Lung (tissue), 12 donors: ENCODE results near the gene CDH4. TPM values are rescaled to one million over a fixed set of nuclear protein-coding genes. Genes with fewer than 3 reads are reported as not detected.

Source experiments
- ATAC-seq: fragments of 200-7000 bp; cut with Tn5 transposase; one replicate; pipeline ENCODE4 v1.9.1; 2020; ENCODE audit warnings: moderate number of reproducible peaks; ENCODE audit not compliant: insufficient read depth, low FRiP score
- DNase-seq, 3 donors: peaks; one replicate each; pipeline ENCODE4 v3.0.0-alpha.2; 2013 to 2017
- H3K27ac ChIP-seq, 2 donors: one replicate each; pipeline ENCODE4 v1.5.1; 2013; ENCODE audit warnings: mild to moderate bottlenecking in 2 of 2, moderate library complexity in 2 of 2, control low read depth in 1 of 2, inconsistent platforms in 1 of 2, low read depth in 1 of 2, low read length in 1 of 2
- H3K27me3 ChIP-seq, 3 donors: one replicate each; pipeline ENCODE4 v1.5.1; 2013; ENCODE audit warnings: low read length in 2 of 3; ENCODE audit not compliant: control insufficient read depth in 3 of 3, insufficient read depth in 3 of 3
- H3K36me3 ChIP-seq, 4 donors: one replicate each; pipeline ENCODE4 v1.5.1; 2013; ENCODE audit warnings: low read length in 4 of 4, mild to moderate bottlenecking in 1 of 4, moderate library complexity in 1 of 4; ENCODE audit not compliant: control insufficient read depth in 4 of 4, insufficient read depth in 4 of 4
- H3K4me1 ChIP-seq, 5 donors: one replicate each; pipeline ENCODE4 v1.5.1; 2013; ENCODE audit warnings: low read length in 5 of 5, mild to moderate bottlenecking in 2 of 5, moderate library complexity in 1 of 5; ENCODE audit not compliant: control insufficient read depth in 5 of 5, insufficient read depth in 5 of 5
- H3K4me3 ChIP-seq: one replicate; pipeline ENCODE4 v1.5.1; 2013; ENCODE audit warnings: mild to moderate bottlenecking, control low read depth, moderate library complexity
- H3K9ac ChIP-seq, 2 donors: one replicate each; pipeline ENCODE4 v1.5.1; 2013; ENCODE audit warnings: low read length in 2 of 2, control low read depth in 1 of 2; ENCODE audit not compliant: insufficient read depth in 1 of 2
- H3K9me3 ChIP-seq, 4 donors: one replicate each; pipeline ENCODE4 v1.5.1; 2013; ENCODE audit warnings: low read length in 3 of 4, mild to moderate bottlenecking in 1 of 4, moderate library complexity in 1 of 4; ENCODE audit not compliant: control insufficient read depth in 4 of 4, insufficient read depth in 3 of 4
- WGBS, 2 donors: extraction: QIAGEN DNeasy Blood & Tissue Kit; methylation state at CpG; one replicate each; pipeline ENCODE4 v1.1.7; 2013; 5-methylcytosine and 5-hydroxymethylcytosine counted together
- polyA plus RNA-seq, 2 donors: library from polyadenylated mRNA; stranded (reverse); fragments of 200-250 nt; gene quantifications; one replicate each; pipeline ENCODE4 v1.2.1, GENCODE V29; 2013
- total RNA-seq, 2 donors: library from RNA; depleted of rRNA in 1 of 2; stranded (reverse); fragments of >200 nt in 1 of 2; gene quantifications; one replicate each; pipeline ENCODE4 v1.2.1, GENCODE V29; 2014 to 2021
- TF ChIP-seq, protein P1 (sequence below): IDR thresholded peaks from 2 replicates; pipeline ENCODE4 v1.5.1; 2012; ENCODE audit warnings: mild to moderate bottlenecking; ENCODE audit errors: control extremely low read depth, extremely low read depth
- donor health status: control.
- donor health status: control.
- donor health status: Bipolar disorder and iron deficiency.
- donor health status: healthy.
- donor health status: DM: yes; HTN: yes; CAD: no.

The CDH4 gene
- total and polyA plus RNA-seq, 4 donors = 0.10 to 2.1 (median 0.34) TPM

DNA sequence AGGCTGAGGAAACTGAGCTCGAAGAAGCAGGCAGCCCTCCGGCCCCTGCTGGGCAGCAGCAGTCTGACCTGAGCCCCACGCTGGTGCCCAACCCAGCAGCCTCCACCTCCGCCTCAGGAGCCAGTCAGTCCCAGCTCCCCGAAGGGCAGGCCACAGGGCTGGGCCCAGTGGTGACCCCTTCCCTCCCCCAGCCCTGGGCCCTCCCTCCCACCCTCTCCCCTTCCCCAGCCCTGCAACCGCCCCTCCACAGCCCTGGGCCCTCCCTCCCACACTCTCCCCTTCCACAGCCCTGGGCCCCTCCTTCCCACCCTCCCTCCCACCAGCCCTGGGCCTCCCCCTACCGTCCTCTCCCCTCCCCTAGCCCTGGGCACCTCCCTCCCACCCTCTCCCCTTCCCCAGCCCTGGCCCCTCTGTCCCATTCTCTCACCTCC lies 698.6 kb downstream of the CDH4 start:
- ATAC-seq (no peak), DNase-seq (peak in 1 of 3 donors; percentile 2)
- no peaks in the 10 kb centered on the region for H3K9me3 ChIP-seq
- H3K36me3 ChIP-seq = no peaks in the 10 kb centered on the region
- 47 to 49% methylated on average over 6 to 7 of the region's 7 CpGs for WGBS, 2 donors
- H3K4me3 ChIP-seq = no peak overlapping the region
- no peaks in the 10 kb centered on the region for H3K4me1 ChIP-seq
- TF ChIP-seq, protein P1, sequence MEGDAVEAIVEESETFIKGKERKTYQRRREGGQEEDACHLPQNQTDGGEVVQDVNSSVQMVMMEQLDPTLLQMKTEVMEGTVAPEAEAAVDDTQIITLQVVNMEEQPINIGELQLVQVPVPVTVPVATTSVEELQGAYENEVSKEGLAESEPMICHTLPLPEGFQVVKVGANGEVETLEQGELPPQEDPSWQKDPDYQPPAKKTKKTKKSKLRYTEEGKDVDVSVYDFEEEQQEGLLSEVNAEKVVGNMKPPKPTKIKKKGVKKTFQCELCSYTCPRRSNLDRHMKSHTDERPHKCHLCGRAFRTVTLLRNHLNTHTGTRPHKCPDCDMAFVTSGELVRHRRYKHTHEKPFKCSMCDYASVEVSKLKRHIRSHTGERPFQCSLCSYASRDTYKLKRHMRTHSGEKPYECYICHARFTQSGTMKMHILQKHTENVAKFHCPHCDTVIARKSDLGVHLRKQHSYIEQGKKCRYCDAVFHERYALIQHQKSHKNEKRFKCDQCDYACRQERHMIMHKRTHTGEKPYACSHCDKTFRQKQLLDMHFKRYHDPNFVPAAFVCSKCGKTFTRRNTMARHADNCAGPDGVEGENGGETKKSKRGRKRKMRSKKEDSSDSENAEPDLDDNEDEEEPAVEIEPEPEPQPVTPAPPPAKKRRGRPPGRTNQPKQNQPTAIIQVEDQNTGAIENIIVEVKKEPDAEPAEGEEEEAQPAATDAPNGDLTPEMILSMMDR = no peak
- no peak overlapping the region for H3K27ac ChIP-seq
- H3K27me3 ChIP-seq = no peaks in the 10 kb centered on the region
- H3K9ac ChIP-seq = no peak overlapping the region

DNA sequence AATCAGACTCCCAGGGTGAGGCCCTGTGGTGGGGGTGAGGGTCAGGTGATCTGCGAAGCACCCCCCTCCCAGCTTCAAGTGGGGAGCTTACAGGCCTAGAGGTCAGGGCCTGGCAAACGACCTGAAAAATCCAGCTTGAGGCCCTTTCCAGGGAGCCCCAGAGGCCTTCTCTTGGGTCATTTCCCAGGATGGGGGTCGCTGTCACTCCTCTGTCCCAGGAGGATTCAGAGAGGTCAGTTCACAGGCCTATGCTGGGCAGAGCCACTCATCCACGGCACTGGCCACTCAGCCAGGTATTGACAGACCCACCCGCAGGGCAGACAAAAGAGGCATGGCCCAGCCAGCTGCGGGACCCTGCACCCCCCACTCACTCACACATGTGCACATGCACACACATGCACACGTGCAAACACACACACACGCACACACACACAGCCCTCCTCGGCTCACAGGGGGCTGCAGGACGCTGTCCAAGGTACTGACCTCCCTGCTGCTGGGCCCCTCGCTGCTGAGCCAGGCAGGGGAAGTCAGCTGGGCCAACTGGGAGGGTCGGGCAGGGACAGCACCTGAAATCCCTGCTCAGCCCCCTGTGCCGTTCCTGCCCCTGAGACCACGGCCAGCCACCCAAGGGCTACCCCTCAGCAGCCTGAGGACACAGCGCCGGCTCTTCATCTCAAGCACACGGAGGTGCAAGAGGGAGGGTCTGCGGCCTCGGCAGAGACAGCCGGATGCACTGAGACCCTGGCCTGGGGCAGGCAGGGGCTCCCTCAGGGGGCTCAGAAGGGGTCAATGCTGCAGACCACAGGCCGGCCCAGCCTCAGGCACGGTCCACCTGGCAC lies 699.9 kb downstream of the CDH4 start:
- no peak for ATAC-seq
- TF ChIP-seq, protein P1 = no peak

DNA sequence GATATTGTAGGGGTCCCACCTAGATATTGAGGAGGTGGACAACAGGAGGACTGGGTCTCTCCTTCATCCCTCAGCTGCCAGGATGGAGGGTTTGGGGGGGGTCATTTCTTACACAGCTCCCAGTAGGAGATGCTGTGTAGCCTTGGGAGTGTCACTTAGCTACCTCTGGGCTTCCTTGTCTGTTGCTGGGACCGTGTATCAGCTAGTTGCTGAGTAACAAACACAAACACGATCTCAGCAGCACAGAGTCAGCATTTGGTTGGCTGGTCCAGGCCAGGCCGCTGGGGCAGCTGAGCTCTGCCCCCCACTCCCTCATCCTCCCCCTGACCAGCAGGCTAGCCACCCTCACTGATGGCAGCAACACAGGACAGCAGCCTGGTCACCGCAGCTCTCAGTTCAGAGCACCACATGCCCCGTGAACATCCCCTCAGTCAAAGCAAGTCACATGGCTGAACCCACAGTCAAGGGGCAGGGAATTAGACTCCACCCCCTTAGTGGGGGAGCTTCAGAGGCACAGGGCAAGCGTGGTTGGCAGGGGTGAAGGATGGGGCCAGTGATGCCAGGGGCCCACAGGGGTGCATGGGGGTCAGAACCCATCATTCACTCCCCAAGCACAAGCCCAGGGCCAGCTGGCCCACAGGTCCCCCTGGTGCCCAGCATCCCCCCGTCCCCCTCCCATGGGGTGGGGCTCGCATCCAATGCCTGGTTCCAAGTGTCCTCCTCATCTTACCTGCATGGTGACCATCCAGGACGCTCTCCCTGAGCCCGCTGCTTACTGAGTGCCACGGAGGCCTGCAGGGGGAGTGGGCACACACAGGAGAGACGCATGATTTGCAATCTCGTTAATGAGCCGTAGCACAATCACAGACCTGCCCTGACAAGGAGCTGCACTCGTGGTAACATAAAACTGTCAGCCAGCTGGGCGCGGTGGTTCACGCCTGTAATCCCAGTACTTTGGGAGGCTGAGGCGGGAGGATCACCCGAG lies 701.3 kb downstream of the CDH4 start:
- WGBS, 2 donors = 82% methylated on average over 18 to 20 of the region's 20 CpGs
- TF ChIP-seq, protein P1 = no peak
- no peak overlapping the region for H3K27ac ChIP-seq
- DNase-seq = no peak
- H3K9ac ChIP-seq = no peak overlapping the region
- ATAC-seq = no peak
- H3K4me3 ChIP-seq = no peak overlapping the region
- H3K4me1 ChIP-seq = no peaks in the 10 kb centered on the region
- no peaks in the 10 kb centered on the region for H3K27me3 ChIP-seq
- H3K9me3 ChIP-seq = no peaks in the 10 kb centered on the region
- no peaks in the 10 kb centered on the region for H3K36me3 ChIP-seq

More for the DNA sequence above, 699.9 kb downstream of the CDH4 start:
- H3K4me3 ChIP-seq = no peak overlapping the region
- H3K9me3 ChIP-seq = no peaks in the 10 kb centered on the region
- no peaks in the 10 kb centered on the region for H3K4me1 ChIP-seq
- peak; percentile 67 to 90 (median 83) for DNase-seq
- H3K36me3 ChIP-seq = no peaks in the 10 kb centered on the region
- H3K9ac ChIP-seq = no peak overlapping the region
- no peak overlapping the region for H3K27ac ChIP-seq
- H3K27me3 ChIP-seq = no peaks in the 10 kb centered on the region
- 25 to 26% methylated on average over 19 to 22 of the region's 22 CpGs for WGBS, 2 donors
